ENCODE measurements around the gene KCNAB1.
"Not testable (repeated sequence)": the region's sequence is repeated elsewhere in the genome, so short reads cannot be mapped to it uniquely, and the experiment has no call there.

KCNAB1 gene

GRCh38 chr3:156218353-156218744 is 98.0 kb downstream of the KCNAB1 start:
- Histone ChIP-seq H3K4me3 (no peak overlapping the region), H3K4me1 (peaks cover 0 to 47% (median 0%) of the 10 kb centered on the region in 4 donors), H3K36me3 (no peaks in the 10 kb centered on the region), H3K9me3 (no peaks in the 10 kb centered on the region), H3K27me3 (no peaks in the 10 kb centered on the region), H3K27ac (no peak overlapping the region)
- DNase-seq = no peak
- intact Hi-C loops (cut with DNase I; ENCODE audit: low total_unique reads) = no loop called here
- no peak for TF ChIP-seq CTCF (IDR thresholded peaks at IDR 0.05)

GRCh38 chr3:156222381-156222780 is 102.0 kb downstream of the KCNAB1 start:
- H3K4me1 ChIP-seq = peaks cover 0 to 11% (median 0%) of the 10 kb centered on the region in 4 donors
- H3K9me3 ChIP-seq; intact Hi-C loops (cut with DNase I; ENCODE audit: low total_unique reads): not testable (repeated sequence)

GRCh38 chr3:156224046-156224445 is 103.7 kb downstream of the KCNAB1 start:
- H3K27ac ChIP-seq = not testable (repeated sequence)

More at GRCh38 chr3:156222381-156222780, 102.0 kb downstream of the KCNAB1 start:
- H3K27ac ChIP-seq, H3K36me3 ChIP-seq, DNase-seq, H3K27me3 ChIP-seq, H3K4me3 ChIP-seq: not testable (repeated sequence)

GRCh38 chr3:156226676-156227420 is 106.5 kb downstream of the KCNAB1 start:
- intact Hi-C loops (cut with DNase I; ENCODE audit: low total_unique reads) = no loop called here
- Histone ChIP-seq H3K27ac (no peak overlapping the region), H3K36me3 (no peaks in the 10 kb centered on the region), H3K4me3 (no peak overlapping the region), H3K9me3 (peaks cover 0 to 2% (median 0%) of the 10 kb centered on the region in 3 donors), H3K27me3 (no peaks in the 10 kb centered on the region), H3K4me1 (peaks cover 0 to 16% (median 0%) of the 10 kb centered on the region in 4 donors)
- DNase-seq = no peak
- TF ChIP-seq CTCF (IDR thresholded peaks at IDR 0.05) = no peak

More at GRCh38 chr3:156224046-156224445, 103.7 kb downstream of the KCNAB1 start:
- H3K4me3 ChIP-seq; H3K36me3 ChIP-seq; H3K9me3 ChIP-seq; H3K27me3 ChIP-seq; DNase-seq; intact Hi-C loops (cut with DNase I; ENCODE audit: low total_unique reads); H3K4me1 ChIP-seq: not testable (repeated sequence)

GRCh38 chr3:156227704-156228103 is 107.3 kb downstream of the KCNAB1 start:
- Histone ChIP-seq H3K27ac (no peak overlapping the region), H3K36me3 (no peaks in the 10 kb centered on the region), H3K27me3 (no peaks in the 10 kb centered on the region), H3K4me3 (no peak overlapping the region), H3K9me3 (peaks cover 0 to 2% (median 0%) of the 10 kb centered on the region in 3 donors), H3K4me1 (peaks cover 0 to 25% (median 3%) of the 10 kb centered on the region in 4 donors)
- DNase-seq = no peak
- intact Hi-C loops (cut with DNase I; ENCODE audit: low total_unique reads) = no loop called here
- no peak for TF ChIP-seq CTCF (IDR thresholded peaks at IDR 0.05)

- DNase-seq = no peak
- no peaks in the 10 kb centered on the region for H3K9me3 ChIP-seq
Observed at GRCh38 chr3:156230278-156230900, 110.0 kb downstream of the KCNAB1 start.

GRCh38 chr3:156231221-156231620 is 110.8 kb downstream of the KCNAB1 start:
- H3K4me1 ChIP-seq = peaks cover 0 to 41% (median 12%) of the 10 kb centered on the region in 4 donors
- H3K36me3 ChIP-seq; H3K27me3 ChIP-seq; DNase-seq; H3K27ac ChIP-seq; H3K9me3 ChIP-seq; H3K4me3 ChIP-seq; intact Hi-C loops (cut with DNase I; ENCODE audit: low total_unique reads): not testable (repeated sequence)

More at GRCh38 chr3:156230278-156230900, 110.0 kb downstream of the KCNAB1 start:
- no peak overlapping the region for H3K4me3 ChIP-seq
- H3K4me1 ChIP-seq = peaks cover 0 to 39% (median 12%) of the 10 kb centered on the region in 4 donors
- intact Hi-C loops (cut with DNase I; ENCODE audit: low total_unique reads) = no loop called here
- no peak for TF ChIP-seq CTCF (IDR thresholded peaks at IDR 0.05)
- H3K27me3 ChIP-seq = no peaks in the 10 kb centered on the region
- no peaks in the 10 kb centered on the region for H3K36me3 ChIP-seq
- H3K27ac ChIP-seq = no peak overlapping the region

Measured in tibial artery (tissue), 4 donors.